AG04449 (cell line): ENCODE data around the gene PPP1R2.
A peak's percentile ranks its signal among the peaks of the same experiment; 100 is the strongest.

Experiments used
- CTCF ChIA-PET: fragments of 350-600 bp; formaldehyde crosslinking; extraction: SDS; loops from one replicate; lab custom pipeline; 2021; ENCODE audit warnings: antibody characterized with exemption; lab: Yijun Ruan, JAX
- POLR2A ChIA-PET: fragments of 400-600, 350-600 bp; formaldehyde crosslinking; extraction: SDS; loops from one replicate; lab custom pipeline; 2020; ENCODE audit warnings: antibody characterized with exemption, inconsistent platforms; lab: Yijun Ruan, JAX
- DNase-seq: peaks from one replicate; pipeline ENCODE4 v3.0.0-alpha.2; 2010; ENCODE audit warnings: low read depth, low spot score
- H3K4me3 ChIP-seq: 2 replicates; pipeline ENCODE4 v1.5.1; 2011; ENCODE audit warnings: low read depth, mild to moderate bottlenecking, control low read depth, low read length
- CTCF ChIP-seq: IDR thresholded peaks from one replicate; pipeline ENCODE4 v1.5.1; 2011; ENCODE audit warnings: mild to moderate bottlenecking, moderate library complexity, low read length, control low read depth, inconsistent platforms; ENCODE audit not compliant: insufficient read depth; ENCODE audit errors: missing control alignments

The PPP1R2 gene

GRCh38 chr3:195550723-195551122 is 7.6 kb upstream of the PPP1R2 start:
- POLR2A ChIA-PET: interaction anchor here (0.8 kb wide), 1 partner anchor 108 kb away, joined by 3 read pairs; the partner anchor contains the start of gene ACAP2
- no peak for TF ChIP-seq CTCF

GRCh38 chr3:195549931-195550519 is 6.9 kb upstream of the PPP1R2 start:
- DNase-seq: no peak
- no peak overlapping the region for H3K4me3 ChIP-seq
- TF ChIP-seq CTCF: no peak
- ChIA-PET CTCF (interaction anchor here (1.5 to 2.7 kb wide), 2 partner anchors 28 to 279 kb away, joined by 6 to 9 read pairs; partner anchors contain the start of gene XXYLT1), POLR2A (no interaction called here)

More at GRCh38 chr3:195550723-195551122, 7.6 kb upstream of the PPP1R2 start:
- no peak for DNase-seq
- CTCF ChIA-PET: interaction anchor here (1.0 to 2.7 kb wide), 4 partner anchors 10 to 280 kb away, joined by 4 to 9 read pairs (median 6); partner anchors contain the start of gene XXYLT1
- H3K4me3 ChIP-seq: no peak overlapping the region

GRCh38 chr3:195548987-195549386 is 5.9 kb upstream of the PPP1R2 start:
- ChIA-PET POLR2A (no interaction called here), CTCF (interaction anchor here (2.7 kb wide), 1 partner anchor 278 kb away, joined by 9 read pairs; the partner anchor contains the start of gene XXYLT1)
- H3K4me3 ChIP-seq: no peak overlapping the region
- no peak for DNase-seq
- no peak for TF ChIP-seq CTCF

- ChIA-PET POLR2A (no interaction called here), CTCF (interaction anchor here (2.7 kb wide), 1 partner anchor 278 kb away, joined by 9 read pairs; the partner anchor contains the start of gene XXYLT1)
- no peak for TF ChIP-seq CTCF
- no peak overlapping the region for H3K4me3 ChIP-seq
- no peak for DNase-seq
These were observed 5.4 kb upstream of the PPP1R2 start for GRCh38 chr3:195548501-195548900.

- no peak for DNase-seq
- TF ChIP-seq CTCF: no peak
- POLR2A ChIA-PET: no interaction called here
- H3K4me3 ChIP-seq: no peak overlapping the region
- CTCF ChIA-PET: interaction anchor here (2.7 kb wide), 1 partner anchor 277 kb away, joined by 9 read pairs; the partner anchor contains the start of gene XXYLT1
These were observed 4.9 kb upstream of the PPP1R2 start for GRCh38 chr3:195548006-195548405.

GRCh38 chr3:195546130-195546560 is 3.0 kb upstream of the PPP1R2 start:
- no peak for TF ChIP-seq CTCF
- ChIA-PET CTCF (interaction anchor here (2.2 kb wide), 1 partner anchor 24 kb away, joined by 9 read pairs; no protein-coding TSS in a partner anchor), POLR2A (no interaction called here)
- no peak overlapping the region for H3K4me3 ChIP-seq
- DNase-seq: peak; percentile 17
